Measurements from ENCODE around the gene SRP14.

DNA sequence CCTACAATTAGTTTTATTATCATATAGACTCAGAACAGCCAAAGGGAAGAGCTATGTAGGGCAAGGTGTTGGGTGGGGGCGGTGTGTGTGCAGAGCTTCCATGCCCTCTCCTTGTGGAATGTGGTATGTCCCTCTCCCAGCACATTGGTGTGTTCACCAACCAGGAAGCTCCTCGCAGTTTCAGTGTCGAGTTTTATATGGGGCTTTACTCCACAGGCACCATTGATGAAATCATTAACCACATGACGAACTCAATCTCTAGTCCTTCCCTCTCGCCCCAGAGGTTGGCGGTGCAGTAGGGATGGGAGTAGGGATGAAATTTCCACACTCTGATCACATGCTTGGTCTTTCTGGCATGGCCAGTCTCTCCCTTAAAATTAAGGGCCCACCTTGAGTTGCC is 13.6 kb upstream of the SRP14 start:
- no peak for TF ChIP-seq POLR2A (IDR thresholded peaks at IDR 0.05)
- TF ChIP-seq, protein P1, sequence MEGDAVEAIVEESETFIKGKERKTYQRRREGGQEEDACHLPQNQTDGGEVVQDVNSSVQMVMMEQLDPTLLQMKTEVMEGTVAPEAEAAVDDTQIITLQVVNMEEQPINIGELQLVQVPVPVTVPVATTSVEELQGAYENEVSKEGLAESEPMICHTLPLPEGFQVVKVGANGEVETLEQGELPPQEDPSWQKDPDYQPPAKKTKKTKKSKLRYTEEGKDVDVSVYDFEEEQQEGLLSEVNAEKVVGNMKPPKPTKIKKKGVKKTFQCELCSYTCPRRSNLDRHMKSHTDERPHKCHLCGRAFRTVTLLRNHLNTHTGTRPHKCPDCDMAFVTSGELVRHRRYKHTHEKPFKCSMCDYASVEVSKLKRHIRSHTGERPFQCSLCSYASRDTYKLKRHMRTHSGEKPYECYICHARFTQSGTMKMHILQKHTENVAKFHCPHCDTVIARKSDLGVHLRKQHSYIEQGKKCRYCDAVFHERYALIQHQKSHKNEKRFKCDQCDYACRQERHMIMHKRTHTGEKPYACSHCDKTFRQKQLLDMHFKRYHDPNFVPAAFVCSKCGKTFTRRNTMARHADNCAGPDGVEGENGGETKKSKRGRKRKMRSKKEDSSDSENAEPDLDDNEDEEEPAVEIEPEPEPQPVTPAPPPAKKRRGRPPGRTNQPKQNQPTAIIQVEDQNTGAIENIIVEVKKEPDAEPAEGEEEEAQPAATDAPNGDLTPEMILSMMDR (IDR thresholded peaks at IDR 0.05) = no peak
